GM12801 (cell line): ENCODE data around the gene APOC1.

ENCODE experiments used
- CTCF ChIP-seq: IDR thresholded peaks from one replicate; pipeline ENCODE4 v1.5.1; 2011; ENCODE audit warnings: control low read depth; ENCODE audit not compliant: insufficient read length; ENCODE audit errors: extremely low read depth

The APOC1 gene

GRCh38 chr19:44954649-44955504, 40.5 kb downstream of the APOC1 start, which contains the start of gene CLPTM1:
Gene CLPTM1 (plus strand): TSS chr19:44955380. CDS start chr19:44955396, 16 bp downstream.
- no peak for TF ChIP-seq CTCF

- TF ChIP-seq CTCF = no peak
Measured at GRCh38 chr19:44955505-44956439, 41.4 kb downstream of the APOC1 start.

GRCh38 chr19:44957526-44957925, 43.1 kb downstream of the APOC1 start:
- no peak for TF ChIP-seq CTCF

GRCh38 chr19:44958090-44958489, 43.7 kb downstream of the APOC1 start:
- TF ChIP-seq CTCF = no peak

- no peak for TF ChIP-seq CTCF
Measured at GRCh38 chr19:44959691-44960090, 45.3 kb downstream of the APOC1 start.

- TF ChIP-seq CTCF = no peak
Measured at GRCh38 chr19:44960906-44961728, 46.7 kb downstream of the APOC1 start.
